ENCODE results near the gene WWP2.

Gene WWP2

DNA sequence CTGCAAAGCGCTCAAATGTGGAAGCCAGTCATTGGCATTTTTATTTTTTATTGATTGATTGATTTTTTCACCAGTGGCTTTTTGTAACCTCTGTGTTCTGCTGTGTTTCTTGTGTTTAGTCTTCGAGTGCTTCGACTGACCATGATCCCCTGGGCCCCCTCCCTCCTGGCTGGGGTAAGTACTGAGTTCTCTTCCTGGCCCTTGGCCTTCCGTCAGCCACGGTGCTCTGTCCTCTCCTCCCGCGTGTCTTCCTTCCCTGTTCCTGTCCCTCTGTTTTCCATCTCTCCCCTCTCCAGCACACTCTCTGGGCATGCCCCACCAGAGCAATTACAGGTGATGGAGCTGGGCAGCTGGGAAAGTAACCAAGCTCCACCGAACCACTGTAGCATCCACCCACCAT is 163.2 kb downstream of the WWP2 start:
- Histone ChIP-seq H3K4me3 (ENCODE audit: low read length, poor library complexity, severe bottlenecking) (no peak overlapping the region), H3K79me2 (ENCODE audit: insufficient read depth, low read length) (no peaks in the 10 kb centered on the region), H3K4me1 (ENCODE audit: insufficient read depth, low read length, poor library complexity, severe bottlenecking) (no peaks in the 10 kb centered on the region), H3K9me2 (replicated peaks; ENCODE audit: low read depth, low read length) (no peaks in the 10 kb centered on the region), H3K9me3 (ENCODE audit: insufficient read depth, low read depth, low read length) (no peaks in the 10 kb centered on the region), H4K20me1 (ENCODE audit: insufficient read depth, low read length, poor library complexity, severe bottlenecking) (no peaks in the 10 kb centered on the region), H3K9ac (ENCODE audit: low read depth, low read length, poor library complexity, severe bottlenecking) (no peak overlapping the region), H3K27me3 (ENCODE audit: insufficient read depth, low read length, poor library complexity, severe bottlenecking) (no peaks in the 10 kb centered on the region), H3K36me3 (ENCODE audit: insufficient read depth, low read length) (peaks cover 5% of the 10 kb centered on the region; the same call in 1 of the 2 replicates), H3K4me2 (ENCODE audit: low read depth, low read length, poor library complexity, severe bottlenecking) (no peak overlapping the region), H2AFZ (ENCODE audit: low read length) (no peak overlapping the region), H3F3A (ENCODE audit: low read depth) (no peaks in the 10 kb centered on the region)
- no peak for TF ChIP-seq EZH2phosphoT487 (IDR thresholded peaks at IDR 0.05; ENCODE audit: borderline replicate concordance)
- TF ChIP-seq, protein P1, sequence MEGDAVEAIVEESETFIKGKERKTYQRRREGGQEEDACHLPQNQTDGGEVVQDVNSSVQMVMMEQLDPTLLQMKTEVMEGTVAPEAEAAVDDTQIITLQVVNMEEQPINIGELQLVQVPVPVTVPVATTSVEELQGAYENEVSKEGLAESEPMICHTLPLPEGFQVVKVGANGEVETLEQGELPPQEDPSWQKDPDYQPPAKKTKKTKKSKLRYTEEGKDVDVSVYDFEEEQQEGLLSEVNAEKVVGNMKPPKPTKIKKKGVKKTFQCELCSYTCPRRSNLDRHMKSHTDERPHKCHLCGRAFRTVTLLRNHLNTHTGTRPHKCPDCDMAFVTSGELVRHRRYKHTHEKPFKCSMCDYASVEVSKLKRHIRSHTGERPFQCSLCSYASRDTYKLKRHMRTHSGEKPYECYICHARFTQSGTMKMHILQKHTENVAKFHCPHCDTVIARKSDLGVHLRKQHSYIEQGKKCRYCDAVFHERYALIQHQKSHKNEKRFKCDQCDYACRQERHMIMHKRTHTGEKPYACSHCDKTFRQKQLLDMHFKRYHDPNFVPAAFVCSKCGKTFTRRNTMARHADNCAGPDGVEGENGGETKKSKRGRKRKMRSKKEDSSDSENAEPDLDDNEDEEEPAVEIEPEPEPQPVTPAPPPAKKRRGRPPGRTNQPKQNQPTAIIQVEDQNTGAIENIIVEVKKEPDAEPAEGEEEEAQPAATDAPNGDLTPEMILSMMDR (conservative IDR thresholded peaks at IDR 0.05; ENCODE audit: low read length) = no peak

DNA sequence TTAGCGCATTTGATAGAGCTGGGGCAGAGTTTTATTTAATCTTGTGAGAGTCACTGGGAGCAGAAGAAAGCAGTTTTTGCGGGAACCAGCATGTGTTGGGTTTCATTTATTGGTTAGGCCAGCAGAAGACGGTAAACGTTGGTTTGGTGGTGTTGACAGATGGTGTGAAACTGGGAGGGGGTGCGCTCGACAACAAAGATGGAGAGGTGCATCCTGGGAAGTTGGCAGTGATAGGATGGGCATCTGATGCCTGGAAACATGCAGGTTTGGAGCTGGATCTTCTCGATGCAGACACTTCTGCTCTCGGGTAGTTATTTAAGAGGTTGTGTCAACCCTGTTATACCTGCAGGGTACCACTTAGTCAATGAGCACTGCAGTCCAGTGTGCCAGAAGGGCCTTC is 164.1 kb downstream of the WWP2 start:
- H3K4me3 ChIP-seq (ENCODE audit: low read length, poor library complexity, severe bottlenecking) = no peak overlapping the region
- no peak overlapping the region for H2AFZ ChIP-seq (ENCODE audit: low read length)
- H3K79me2 ChIP-seq (ENCODE audit: insufficient read depth, low read length) = no peaks in the 10 kb centered on the region
- no peaks in the 10 kb centered on the region for H3K9me3 ChIP-seq (ENCODE audit: insufficient read depth, low read depth, low read length)
- H3F3A ChIP-seq (ENCODE audit: low read depth) = no peaks in the 10 kb centered on the region
- H3K9me2 ChIP-seq (replicated peaks; ENCODE audit: low read depth, low read length) = no peaks in the 10 kb centered on the region
- no peaks in the 10 kb centered on the region for H3K27me3 ChIP-seq (ENCODE audit: insufficient read depth, low read length, poor library complexity, severe bottlenecking)
- TF ChIP-seq EZH2phosphoT487 (IDR thresholded peaks at IDR 0.05; ENCODE audit: borderline replicate concordance) = no peak
- TF ChIP-seq, protein P1 (conservative IDR thresholded peaks at IDR 0.05; ENCODE audit: low read length) = no peak
- H3K4me1 ChIP-seq (ENCODE audit: insufficient read depth, low read length, poor library complexity, severe bottlenecking) = no peaks in the 10 kb centered on the region
- H3K4me2 ChIP-seq (ENCODE audit: low read depth, low read length, poor library complexity, severe bottlenecking) = no peak overlapping the region
- no peak overlapping the region for H3K9ac ChIP-seq (ENCODE audit: low read depth, low read length, poor library complexity, severe bottlenecking)
- no peaks in the 10 kb centered on the region for H4K20me1 ChIP-seq (ENCODE audit: insufficient read depth, low read length, poor library complexity, severe bottlenecking)
- peaks cover 5% of the 10 kb centered on the region; the same call in 1 of the 2 replicates for H3K36me3 ChIP-seq (ENCODE audit: insufficient read depth, low read length)

DNA sequence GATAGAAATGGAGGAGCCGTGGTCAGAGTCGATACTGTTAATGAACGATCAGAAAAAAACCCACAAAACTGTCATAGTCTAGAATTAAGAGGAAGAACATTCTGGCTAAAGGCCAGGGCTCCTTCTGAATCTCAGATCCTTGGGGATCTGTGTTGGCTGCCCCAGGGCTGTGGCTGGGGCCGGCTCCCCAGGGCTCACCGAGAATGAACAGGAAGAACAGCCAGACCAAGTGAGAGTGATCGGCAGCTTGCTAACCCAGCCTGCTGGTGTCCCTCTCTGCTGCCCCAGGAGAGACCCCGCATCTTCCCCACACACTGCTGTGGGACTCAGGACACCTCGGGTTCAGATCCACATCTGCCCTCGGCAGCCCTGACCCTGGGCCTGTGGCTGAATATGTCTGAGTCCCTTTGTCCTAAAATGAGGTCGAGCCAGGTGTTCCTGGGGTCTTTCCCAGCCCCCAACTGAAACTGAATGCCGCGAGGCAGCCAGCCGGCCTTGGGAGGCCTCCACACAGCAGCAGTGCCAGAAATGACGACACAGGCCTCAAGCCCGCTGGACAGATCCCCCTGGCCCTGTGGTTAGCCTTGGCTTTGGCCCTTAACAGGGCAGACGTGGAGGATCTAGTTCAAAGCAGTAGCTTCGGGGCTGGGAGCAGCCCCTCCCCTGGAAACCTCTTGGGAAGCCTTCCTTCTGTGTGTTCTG is 165.1 kb downstream of the WWP2 start:
- Histone ChIP-seq H3K79me2 (ENCODE audit: insufficient read depth, low read length) (no peaks in the 10 kb centered on the region), H3K4me2 (ENCODE audit: low read depth, low read length, poor library complexity, severe bottlenecking) (no peak overlapping the region), H4K20me1 (ENCODE audit: insufficient read depth, low read length, poor library complexity, severe bottlenecking) (no peaks in the 10 kb centered on the region), H3K4me1 (ENCODE audit: insufficient read depth, low read length, poor library complexity, severe bottlenecking) (no peaks in the 10 kb centered on the region), H3K4me3 (ENCODE audit: low read length, poor library complexity, severe bottlenecking) (no peak overlapping the region), H3F3A (ENCODE audit: low read depth) (no peaks in the 10 kb centered on the region), H3K27me3 (ENCODE audit: insufficient read depth, low read length, poor library complexity, severe bottlenecking) (no peaks in the 10 kb centered on the region), H3K36me3 (ENCODE audit: insufficient read depth, low read length) (peaks cover 5% of the 10 kb centered on the region; the same call in 1 of the 2 replicates), H3K9me3 (ENCODE audit: insufficient read depth, low read depth, low read length) (no peaks in the 10 kb centered on the region), H3K9ac (ENCODE audit: low read depth, low read length, poor library complexity, severe bottlenecking) (no peak overlapping the region), H2AFZ (ENCODE audit: low read length) (no peak overlapping the region), H3K9me2 (replicated peaks; ENCODE audit: low read depth, low read length) (no peaks in the 10 kb centered on the region)
- TF ChIP-seq EZH2phosphoT487 (IDR thresholded peaks at IDR 0.05; ENCODE audit: borderline replicate concordance) = no peak
- TF ChIP-seq, protein P1 (conservative IDR thresholded peaks at IDR 0.05; ENCODE audit: low read length) = no peak
